HepG2 (cell line): Measurements from ENCODE around the gene TAS2R40. TPM values are rescaled to one million over a fixed set of nuclear protein-coding genes. Genes with fewer than 3 reads are reported as not detected.

ENCODE experiments used
- BRCA1 ChIP-seq: sonication (generic); formaldehyde crosslinking; IDR thresholded peaks from 2 replicates; pipeline ENCODE4 v1.4.0; 2020; ENCODE audit warnings: missing genetic modification reagents
- CHCHD3 ChIP-seq: sonication (generic); formaldehyde crosslinking; IDR thresholded peaks from 2 replicates; pipeline ENCODE4 v1.8.0; 2022; ENCODE audit warnings: mild to moderate bottlenecking, missing genetic modification reagents, moderate library complexity
- FLYWCH1 ChIP-seq: sonication (generic); formaldehyde crosslinking; IDR thresholded peaks from 2 replicates; pipeline ENCODE4 v1.8.1; 2023; ENCODE audit warnings: mild to moderate bottlenecking, missing genetic modification reagents
- FOXA1 ChIP-seq, 2 experiments: fragments of 450-650 bp in 1 of 2; sonication (generic) in 1 of 2; formaldehyde crosslinking in 1 of 2; IDR thresholded peaks; 2 replicates each; pipeline versions ENCODE4 v1.4.0 to v1.6.1; 2016 to 2020; ENCODE audit warnings: missing genetic modification reagents in 1 of 2
- FOXO1 ChIP-seq: sonication (generic); formaldehyde crosslinking; IDR thresholded peaks from 2 replicates; pipeline ENCODE4 v1.4.0; 2020; ENCODE audit warnings: missing genetic modification reagents
- MAX ChIP-seq: IDR thresholded peaks from 2 replicates; pipeline ENCODE4 v1.6.1; 2012; ENCODE audit warnings: inconsistent platforms
- PLRG1 ChIP-seq: fragments of 450-650 bp; conservative IDR thresholded peaks from 2 replicates; pipeline ENCODE4 v1.6.1; 2016
- RBAK ChIP-seq: sonication (generic); formaldehyde crosslinking; IDR thresholded peaks from 2 replicates; pipeline ENCODE4 v1.5.1; 2020; ENCODE audit warnings: mild to moderate bottlenecking, missing genetic modification reagents
- SUZ12 ChIP-seq: fragments of 150-350 bp; IDR thresholded peaks from 2 replicates; pipeline ENCODE4 v1.6.1; 2014; ENCODE audit warnings: low read depth, low read length
- TFE3 ChIP-seq: IDR thresholded peaks from 2 replicates; pipeline ENCODE4 v1.6.1; 2016
- TRIM24 ChIP-seq: sonication (generic); formaldehyde crosslinking; IDR thresholded peaks from 2 replicates; pipeline ENCODE4 v1.8.0; 2022; ENCODE audit warnings: mild to moderate bottlenecking, missing genetic modification reagents
- YEATS2 ChIP-seq: sonication (generic); formaldehyde crosslinking; IDR thresholded peaks from 2 replicates; pipeline ENCODE4 v1.4.0; 2020; ENCODE audit warnings: missing genetic modification reagents, borderline replicate concordance
- YEATS4 ChIP-seq: sonication (generic); formaldehyde crosslinking; IDR thresholded peaks from 2 replicates; pipeline ENCODE4 v1.4.0; 2020; ENCODE audit warnings: missing genetic modification reagents, borderline replicate concordance
- ZGPAT ChIP-seq: IDR thresholded peaks from 2 replicates; pipeline ENCODE4 v1.6.1; 2016; ENCODE audit warnings: mild to moderate bottlenecking
- ZNF318 ChIP-seq: sonication (generic); formaldehyde crosslinking; IDR thresholded peaks from 2 replicates; pipeline ENCODE4 v1.4.0; 2020; ENCODE audit warnings: mild to moderate bottlenecking, missing genetic modification reagents
- ZNF382 ChIP-seq: sonication (generic); formaldehyde crosslinking; IDR thresholded peaks from 2 replicates; pipeline ENCODE4 v1.5.0; 2020; ENCODE audit warnings: missing genetic modification reagents, mild to moderate bottlenecking, borderline replicate concordance
- ZNF549 ChIP-seq: sonication (generic); formaldehyde crosslinking; IDR thresholded peaks from 2 replicates; pipeline ENCODE4 v1.5.0; 2020; ENCODE audit warnings: missing genetic modification reagents
- ZNF792 ChIP-seq: IDR thresholded peaks from 2 replicates; pipeline ENCODE4 v1.6.1; 2016
- ZNF841 ChIP-seq: sonication (generic); formaldehyde crosslinking; IDR thresholded peaks from 2 replicates; pipeline ENCODE4 v1.8.1; 2023; ENCODE audit warnings: missing genetic modification reagents, borderline replicate concordance
- polyA plus RNA-seq, 8 experiments: library from polyadenylated mRNA; depleted of rRNA in 3 of 8; stranded (reverse) in 7 of 8; unstranded in 1 of 8; fragments of >200 nt; fragmentation: Illumina TruSeq in 4 of 8; extraction: Trizol in 4 of 8; gene quantifications; 2 replicates each; pipeline versions ENCODE4 v1.2.1 to v1.2.3, GENCODE V29; 2011 to 2016; ENCODE audit warnings: low read depth in 4 of 8, missing spikeins in 1 of 8, mixed read lengths in 1 of 8; ENCODE audit not compliant: insufficient read depth in 1 of 8
- total RNA-seq, 5 experiments: library from RNA; depleted of rRNA; stranded (reverse); fragments of >200 nt; fragmentation: Illumina TruSeq; extraction: Trizol; gene quantifications; 2 replicates each; pipeline ENCODE4 v1.2.3, GENCODE V29; 2016; ENCODE audit warnings: low read depth in 1 of 5

The TAS2R40 gene
- total and polyA plus RNA-seq, 2 of the 13 experiments (the other 11 are each of a cell fraction or from before 2014, with no cell fraction given), result not detected

- TF ChIP-seq YEATS4 (CRISPR knock-in tag), result peak; percentile 79; the same call in 1 of the 2 replicates
- TF ChIP-seq ZNF318, result no peak
- no peak for TF ChIP-seq FOXA1 (IDR thresholded peaks at IDR 0.05)
- no peak for TF ChIP-seq FOXA1 (CRISPR knock-in tag; IDR thresholded peaks at IDR 0.05)
- no peak for TF ChIP-seq ZNF841 (CRISPR knock-in tag)
- no peak for TF ChIP-seq ZNF549 (CRISPR knock-in tag)
- TF ChIP-seq YEATS2 (CRISPR knock-in tag), result peak; percentile 61; the same call in 1 of the 2 replicates
- no peak for TF ChIP-seq PLRG1
- 0 out of 2 replicates have a peak, but pooled peaks have one; percentile 28 for TF ChIP-seq FOXO1 (CRISPR knock-in tag)
- peak; percentile 83 for TF ChIP-seq ZGPAT (CRISPR knock-in tag)
- TF ChIP-seq CHCHD3, result no peak
- 0 out of 2 replicates have a peak, but pooled peaks have one; percentile 78 for TF ChIP-seq ZNF792 (CRISPR knock-in tag)
- peak; percentile 81 for TF ChIP-seq MAX
- no peak for TF ChIP-seq BRCA1 (CRISPR knock-in tag)
- TF ChIP-seq TFE3 (CRISPR knock-in tag), result no peak
- TF ChIP-seq SUZ12, result no peak
- no peak for TF ChIP-seq ZNF382 (CRISPR knock-in tag)
- no peak for TF ChIP-seq RBAK (CRISPR knock-in tag)
- TF ChIP-seq FLYWCH1, result no peak
- TF ChIP-seq TRIM24 (CRISPR knock-in tag), result no peak
These were observed 41.7 kb downstream of the TAS2R40 start, which contains the start of gene GSTK1 (continued) for GRCh38 chr7:143263266-143264195.
